Common myeloid progenitor, CD34-positive (primary cell): ENCODE results near the gene CINP.

Experiments
- CTCF ChIA-PET: fragments of 350-600 bp; sonication (Branson Sonifier 250); formaldehyde crosslinking; loops from one replicate; lab custom pipeline; 2021; ENCODE audit warnings: antibody characterized with exemption; lab: Charles Lee
- POLR2A ChIA-PET: fragments of 350-600 bp; sonication (Branson Sonifier 250); formaldehyde crosslinking; loops from one replicate; lab custom pipeline; 2021; ENCODE audit warnings: antibody characterized with exemption; lab: Charles Lee
- DNase-seq, 3 donors: peaks; one replicate each; pipeline versions ENCODE4 v3.0.0 to v3.0.0-alpha.2; 2013
- H3K27ac ChIP-seq, 2 experiments: 1 replicate in 1 of 2; 2 replicates in 1 of 2; pipeline ENCODE4 v1.7.0; 2013; ENCODE audit warnings: inconsistent platforms in 2 of 2, low read length in 2 of 2, mild to moderate bottlenecking in 2 of 2, low read depth in 1 of 2, moderate library complexity in 1 of 2; ENCODE audit not compliant: severe bottlenecking in 2 of 2, insufficient read depth in 1 of 2, poor library complexity in 1 of 2
- H3K27me3 ChIP-seq, 5 experiments: replicated peaks in 2 of 5; 1 replicate in 3 of 5; 2 replicates in 2 of 5; pipeline versions ENCODE4 v1.6.1 to v1.7.0; 2013; ENCODE audit warnings: low read length in 4 of 5, mild to moderate bottlenecking in 2 of 5, moderate library complexity in 2 of 5, inconsistent platforms in 1 of 5; ENCODE audit not compliant: insufficient read depth in 5 of 5, control insufficient read depth in 4 of 5
- H3K36me3 ChIP-seq, 4 experiments: 1 replicate in 2 of 4; 2 replicates in 2 of 4; pipeline versions ENCODE4 v1.6.1 to v1.7.0; 2013; ENCODE audit warnings: low read length in 3 of 4, control low read depth in 1 of 4, mild to moderate bottlenecking in 1 of 4; ENCODE audit not compliant: control insufficient read depth in 4 of 4, insufficient read depth in 4 of 4
- H3K4me1 ChIP-seq, 4 experiments: 1 replicate in 3 of 4; 2 replicates in 1 of 4; pipeline versions ENCODE4 v1.6.1 to v1.7.1; 2013; ENCODE audit warnings: low read length in 3 of 4, mild to moderate bottlenecking in 3 of 4, control low read depth in 1 of 4, inconsistent platforms in 1 of 4, moderate library complexity in 1 of 4; ENCODE audit not compliant: control insufficient read depth in 4 of 4, insufficient read depth in 4 of 4; ENCODE audit errors: control extremely low read depth in 1 of 4
- H3K4me3 ChIP-seq, 7 experiments: 1 replicate in 4 of 7; 2 replicates in 3 of 7; pipeline versions ENCODE4 v1.5.1 to v1.7.0; 2013; ENCODE audit warnings: mild to moderate bottlenecking in 7 of 7, low read length in 6 of 7, moderate library complexity in 6 of 7, inconsistent platforms in 2 of 7, low read depth in 2 of 7, control low read depth in 1 of 7; ENCODE audit not compliant: insufficient read depth in 4 of 7, control insufficient read depth in 1 of 7; ENCODE audit errors: extremely low read depth in 1 of 7
- H3K9me3 ChIP-seq, 5 experiments: 1 replicate in 4 of 5; 2 replicates in 1 of 5; pipeline versions ENCODE4 v1.6.1 to v1.7.1; 2013; ENCODE audit warnings: low read length in 4 of 5, mild to moderate bottlenecking in 2 of 5, inconsistent platforms in 1 of 5, low read depth in 1 of 5, moderate library complexity in 1 of 5; ENCODE audit not compliant: control insufficient read depth in 4 of 5, insufficient read depth in 2 of 5; ENCODE audit errors: control extremely low read depth in 1 of 5
- WGBS: methylation state at CpG from one replicate; pipeline ENCODE4 v1.1.5; 2013; ENCODE audit not compliant: insufficient coverage; 5-methylcytosine and 5-hydroxymethylcytosine counted together

The CINP gene

GRCh38 chr14:102348376-102348775 is 14.3 kb downstream of the CINP start:
- H3K4me1 ChIP-seq, result no peaks in the 10 kb centered on the region
- 97% methylated on average over 15 of the region's 16 CpGs for WGBS
- peaks cover 3 to 72% (median 55%) of the 10 kb centered on the region in 4 experiments for H3K36me3 ChIP-seq
- CTCF ChIA-PET, result interaction anchor here (1.1 to 1.3 kb wide), 2 partner anchors 14 to 20 kb away, joined by 3 to 4 read pairs; partner anchors contain the start of genes CINP and TECPR2
- no peak for DNase-seq
- no peak overlapping the region for H3K4me3 ChIP-seq
- H3K27me3 ChIP-seq, result no peaks in the 10 kb centered on the region
- H3K9me3 ChIP-seq, result no peaks in the 10 kb centered on the region
- POLR2A ChIA-PET, result interaction anchor here (0.6 kb wide), 1 partner anchor 9 kb away, joined by 4 read pairs; no protein-coding TSS in a partner anchor
- no peak overlapping the region for H3K27ac ChIP-seq

DNA sequence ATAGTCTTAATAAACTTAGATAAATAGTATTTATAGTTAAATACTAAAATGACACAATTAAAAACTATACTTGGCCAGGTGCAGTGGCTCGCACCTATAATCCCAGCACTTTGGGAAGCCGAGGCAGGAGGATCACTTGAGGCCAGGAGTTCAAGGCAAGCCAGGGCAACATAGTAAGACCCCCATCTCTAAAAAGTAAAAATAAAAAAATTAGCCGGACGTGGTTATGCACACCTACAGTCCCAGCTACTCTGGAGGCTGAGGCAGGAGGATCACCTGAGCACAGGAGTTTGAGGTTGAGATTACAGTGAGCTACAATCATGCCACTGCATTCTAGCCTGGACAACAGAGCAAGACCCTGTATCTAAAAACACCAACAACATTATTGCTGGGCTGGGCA is 16.0 kb downstream of the CINP start:
- DNase-seq, result no peak
- no peaks in the 10 kb centered on the region for H3K4me1 ChIP-seq
- ChIA-PET POLR2A (no interaction called here), CTCF (interaction anchor here (0.7 kb wide), 1 partner anchor 11 kb away, joined by 3 read pairs; no protein-coding TSS in a partner anchor)
- H3K27ac ChIP-seq, result no peak overlapping the region
- WGBS, result 100% methylated on average over 4 of the region's 4 CpGs
- no peaks in the 10 kb centered on the region for H3K27me3 ChIP-seq
- H3K4me3 ChIP-seq, result no peak overlapping the region
- H3K9me3 ChIP-seq, result no peaks in the 10 kb centered on the region
- peaks cover 2 to 75% (median 52%) of the 10 kb centered on the region in 4 experiments for H3K36me3 ChIP-seq

GRCh38 chr14:102345232-102345631 is 17.5 kb downstream of the CINP start:
- CTCF ChIA-PET, result no interaction called here
- Histone ChIP-seq H3K27ac (no peak overlapping the region), H3K9me3 (no peaks in the 10 kb centered on the region), H3K4me1 (no peaks in the 10 kb centered on the region), H3K4me3 (no peak overlapping the region), H3K27me3 (no peaks in the 10 kb centered on the region), H3K36me3 (peaks cover 2 to 80% (median 56%) of the 10 kb centered on the region in 4 experiments)
- no peak for DNase-seq
- 70% methylated on average over 2 of the region's 3 CpGs for WGBS
- POLR2A ChIA-PET, result no interaction called here

DNA sequence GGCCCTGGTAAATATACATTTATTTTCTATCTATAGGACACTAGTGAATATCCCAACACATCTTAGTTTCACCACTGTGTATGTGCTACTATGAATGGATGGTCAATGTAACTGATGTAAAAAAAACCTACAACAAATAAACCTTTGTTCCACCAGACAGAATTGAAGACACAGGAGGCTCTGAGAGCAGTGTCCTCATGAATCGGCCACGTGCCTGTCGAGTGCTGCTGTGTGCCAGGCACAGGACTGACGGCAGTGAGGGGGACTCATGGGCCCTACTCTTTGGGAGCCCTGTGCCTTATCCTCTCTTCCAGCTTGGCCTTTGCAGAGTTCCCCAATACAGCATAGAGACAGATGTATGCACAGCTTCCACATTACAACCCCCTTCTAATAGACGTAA is 18.2 kb downstream of the CINP start:
- ChIA-PET CTCF (no interaction called here), POLR2A (no interaction called here)
- H3K27me3 ChIP-seq, result no peaks in the 10 kb centered on the region
- no peaks in the 10 kb centered on the region for H3K4me1 ChIP-seq
- H3K4me3 ChIP-seq, result no peak overlapping the region
- WGBS, result 100% methylated on average over 3 of the region's 5 CpGs
- no peaks in the 10 kb centered on the region for H3K9me3 ChIP-seq
- no peak overlapping the region for H3K27ac ChIP-seq
- DNase-seq, result no peak
- peaks cover 2 to 76% (median 54%) of the 10 kb centered on the region in 4 experiments for H3K36me3 ChIP-seq

DNA sequence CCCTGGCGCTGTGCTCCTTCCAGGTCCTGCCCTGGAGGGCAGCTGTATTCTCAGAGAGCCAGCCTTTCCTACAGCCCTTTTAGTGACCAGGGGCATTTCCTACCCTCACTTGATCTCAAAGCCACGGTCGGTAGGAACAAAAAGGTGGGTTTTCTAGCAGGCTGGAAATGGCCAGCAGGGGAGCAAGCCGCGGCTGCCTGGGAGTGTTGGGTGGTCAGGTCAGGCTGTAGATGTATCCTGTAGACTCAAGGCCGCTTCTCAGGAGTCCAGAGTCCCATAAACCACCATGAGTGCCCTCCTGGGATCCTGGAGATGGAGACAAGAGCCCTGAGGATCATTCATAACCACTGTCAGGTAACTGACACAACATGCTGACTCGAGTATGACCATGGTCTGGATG is 18.6 kb downstream of the CINP start:
- H3K27me3 ChIP-seq, result no peaks in the 10 kb centered on the region
- ChIA-PET POLR2A (interaction anchor here (0.7 kb wide), 1 partner anchor 465 kb away, joined by 3 read pairs; no protein-coding TSS in a partner anchor), CTCF (no interaction called here)
- H3K4me3 ChIP-seq, result no peak overlapping the region
- H3K4me1 ChIP-seq, result no peaks in the 10 kb centered on the region
- 97% methylated on average over 6 of the region's 7 CpGs for WGBS
- peaks cover 2 to 73% (median 52%) of the 10 kb centered on the region in 4 experiments for H3K36me3 ChIP-seq
- no peaks in the 10 kb centered on the region for H3K9me3 ChIP-seq
- DNase-seq, result no peak
- no peak overlapping the region for H3K27ac ChIP-seq

DNA sequence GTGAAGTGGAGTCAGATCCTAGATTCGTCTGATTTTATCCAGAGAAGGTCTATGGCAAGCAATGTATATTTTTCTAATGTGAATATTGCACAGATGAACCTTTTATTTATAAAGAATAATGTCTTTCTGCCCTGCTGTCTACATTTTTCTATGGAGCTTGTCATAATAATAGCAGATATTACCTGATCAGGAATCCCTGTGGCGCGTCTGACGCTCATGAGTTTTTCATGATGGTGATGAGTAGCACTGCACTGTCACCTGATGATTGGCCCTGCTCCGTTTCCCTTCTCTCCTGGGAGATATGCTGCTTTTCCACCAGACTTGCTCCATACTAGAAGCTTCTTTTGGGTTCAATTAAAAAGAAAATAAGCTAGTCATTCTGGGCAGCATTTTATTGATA is 20.5 kb downstream of the CINP start:
- H3K36me3 ChIP-seq, result peaks cover 9 to 67% (median 50%) of the 10 kb centered on the region in 4 experiments
- no peak overlapping the region for H3K4me3 ChIP-seq
- WGBS, result 100% methylated on average over 3 of the region's 5 CpGs
- no peaks in the 10 kb centered on the region for H3K27me3 ChIP-seq
- no peaks in the 10 kb centered on the region for H3K9me3 ChIP-seq
- no peak overlapping the region for H3K27ac ChIP-seq
- DNase-seq, result no peak
- H3K4me1 ChIP-seq, result no peaks in the 10 kb centered on the region
- ChIA-PET POLR2A (no interaction called here), CTCF (interaction anchor here (1.2 kb wide), 1 partner anchor 8 kb away, joined by 3 read pairs; no protein-coding TSS in a partner anchor)

DNA sequence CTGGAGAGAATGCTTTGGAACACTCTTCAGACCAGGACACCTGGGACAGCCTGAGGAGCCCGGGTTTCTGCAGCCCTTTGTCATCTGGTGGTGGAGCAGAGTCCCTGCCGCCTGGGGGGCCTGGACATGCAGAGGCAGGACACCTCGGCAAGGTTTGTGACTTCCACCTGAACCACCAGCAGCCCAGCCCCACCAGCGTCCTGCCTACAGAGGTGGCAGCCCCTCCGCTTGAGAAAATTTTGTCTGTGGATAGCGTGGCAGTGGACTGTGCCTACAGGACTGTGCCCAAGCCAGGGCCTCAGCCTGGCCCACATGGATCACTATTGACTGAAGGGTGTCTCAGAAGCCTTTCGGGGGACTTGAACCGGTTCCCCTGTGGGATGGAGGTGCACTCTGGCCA is 21.1 kb downstream of the CINP start:
- WGBS, result 95% methylated on average over 6 of the region's 8 CpGs
- no peak overlapping the region for H3K27ac ChIP-seq
- no peaks in the 10 kb centered on the region for H3K27me3 ChIP-seq
- DNase-seq, result no peak
- no peaks in the 10 kb centered on the region for H3K9me3 ChIP-seq
- H3K4me1 ChIP-seq, result no peaks in the 10 kb centered on the region
- H3K4me3 ChIP-seq, result no peak overlapping the region
- ChIA-PET POLR2A (no interaction called here), CTCF (interaction anchor here (1.2 kb wide), 1 partner anchor 9 kb away, joined by 3 read pairs; no protein-coding TSS in a partner anchor)
- H3K36me3 ChIP-seq, result peaks cover 11 to 65% (median 47%) of the 10 kb centered on the region in 4 experiments
